ENCODE results near the gene PLD1.
"Not testable (repeated sequence)": the region's sequence is repeated elsewhere in the genome, so short reads cannot be mapped to it uniquely, and the experiment has no call there.

Gene PLD1

GRCh38 chr3:171643681-171644080, 166.6 kb downstream of the PLD1 start:
- no peak for TF ChIP-seq CTCF (IDR thresholded peaks at IDR 0.05; ENCODE audit: insufficient read depth, low read length, poor library complexity, severe bottlenecking)
- no peak overlapping the region for H3K4me3 ChIP-seq (replicated peaks; ENCODE audit: low read depth, low read length)
- H3K27me3 ChIP-seq (replicated peaks; ENCODE audit: control insufficient read depth, insufficient read depth, low read length), result no peaks in the 10 kb centered on the region
- no peak for DNase-seq (ENCODE audit: extremely low read depth, insufficient read length)
- no peaks in the 10 kb centered on the region for H3K36me3 ChIP-seq (ENCODE audit: control insufficient read depth, insufficient read depth, low read length)

- DNase-seq (ENCODE audit: extremely low read depth, insufficient read length), result no peak
- H3K27me3 ChIP-seq (replicated peaks; ENCODE audit: control insufficient read depth, insufficient read depth, low read length), result no peaks in the 10 kb centered on the region
- no peak for TF ChIP-seq CTCF (IDR thresholded peaks at IDR 0.05; ENCODE audit: insufficient read depth, low read length, poor library complexity, severe bottlenecking)
- no peaks in the 10 kb centered on the region for H3K36me3 ChIP-seq (ENCODE audit: control insufficient read depth, insufficient read depth, low read length)
- no peak overlapping the region for H3K4me3 ChIP-seq (replicated peaks; ENCODE audit: low read depth, low read length)
These were observed 167.2 kb downstream of the PLD1 start for GRCh38 chr3:171643033-171643432.

- Histone ChIP-seq H3K4me3 (replicated peaks; ENCODE audit: low read depth, low read length) (no peak overlapping the region), H3K27me3 (replicated peaks; ENCODE audit: control insufficient read depth, insufficient read depth, low read length) (no peaks in the 10 kb centered on the region), H3K36me3 (ENCODE audit: control insufficient read depth, insufficient read depth, low read length) (no peaks in the 10 kb centered on the region)
- no peak for TF ChIP-seq CTCF (IDR thresholded peaks at IDR 0.05; ENCODE audit: insufficient read depth, low read length, poor library complexity, severe bottlenecking)
- no peak for DNase-seq (ENCODE audit: extremely low read depth, insufficient read length)
These were observed 169.5 kb downstream of the PLD1 start for GRCh38 chr3:171640520-171641412.

GRCh38 chr3:171636666-171637065, 173.6 kb downstream of the PLD1 start:
- no peak for DNase-seq (ENCODE audit: extremely low read depth, insufficient read length)
- Histone ChIP-seq H3K4me3 (replicated peaks; ENCODE audit: low read depth, low read length) (no peak overlapping the region), H3K36me3 (ENCODE audit: control insufficient read depth, insufficient read depth, low read length) (no peaks in the 10 kb centered on the region), H3K27me3 (replicated peaks; ENCODE audit: control insufficient read depth, insufficient read depth, low read length) (no peaks in the 10 kb centered on the region)
- no peak for TF ChIP-seq CTCF (IDR thresholded peaks at IDR 0.05; ENCODE audit: insufficient read depth, low read length, poor library complexity, severe bottlenecking)

GRCh38 chr3:171632766-171633165, 177.5 kb downstream of the PLD1 start:
- TF ChIP-seq CTCF (IDR thresholded peaks at IDR 0.05; ENCODE audit: insufficient read depth, low read length, poor library complexity, severe bottlenecking), result no peak
- no peaks in the 10 kb centered on the region for H3K27me3 ChIP-seq (replicated peaks; ENCODE audit: control insufficient read depth, insufficient read depth, low read length)
- H3K4me3 ChIP-seq (replicated peaks; ENCODE audit: low read depth, low read length), result no peak overlapping the region
- no peaks in the 10 kb centered on the region for H3K36me3 ChIP-seq (ENCODE audit: control insufficient read depth, insufficient read depth, low read length)
- no peak for DNase-seq (ENCODE audit: extremely low read depth, insufficient read length)

GRCh38 chr3:171626799-171627198, 183.5 kb downstream of the PLD1 start:
- not testable (repeated sequence) for DNase-seq (ENCODE audit: extremely low read depth, insufficient read length); H3K4me3 ChIP-seq (replicated peaks; ENCODE audit: low read depth, low read length); H3K36me3 ChIP-seq (ENCODE audit: control insufficient read depth, insufficient read depth, low read length); H3K27me3 ChIP-seq (replicated peaks; ENCODE audit: control insufficient read depth, insufficient read depth, low read length)

All from GM06990 (cell line).